ENCODE results near the gene TBC1D2. TPM values are rescaled to one million over a fixed set of nuclear protein-coding genes. Genes with fewer than 3 reads are reported as not detected.

TBC1D2 gene
- total and polyA plus RNA-seq, 2 of the 13 experiments (the other 11 are each of a cell fraction or from before 2014, with no cell fraction given) = 2.0 to 2.8 TPM

DNA sequence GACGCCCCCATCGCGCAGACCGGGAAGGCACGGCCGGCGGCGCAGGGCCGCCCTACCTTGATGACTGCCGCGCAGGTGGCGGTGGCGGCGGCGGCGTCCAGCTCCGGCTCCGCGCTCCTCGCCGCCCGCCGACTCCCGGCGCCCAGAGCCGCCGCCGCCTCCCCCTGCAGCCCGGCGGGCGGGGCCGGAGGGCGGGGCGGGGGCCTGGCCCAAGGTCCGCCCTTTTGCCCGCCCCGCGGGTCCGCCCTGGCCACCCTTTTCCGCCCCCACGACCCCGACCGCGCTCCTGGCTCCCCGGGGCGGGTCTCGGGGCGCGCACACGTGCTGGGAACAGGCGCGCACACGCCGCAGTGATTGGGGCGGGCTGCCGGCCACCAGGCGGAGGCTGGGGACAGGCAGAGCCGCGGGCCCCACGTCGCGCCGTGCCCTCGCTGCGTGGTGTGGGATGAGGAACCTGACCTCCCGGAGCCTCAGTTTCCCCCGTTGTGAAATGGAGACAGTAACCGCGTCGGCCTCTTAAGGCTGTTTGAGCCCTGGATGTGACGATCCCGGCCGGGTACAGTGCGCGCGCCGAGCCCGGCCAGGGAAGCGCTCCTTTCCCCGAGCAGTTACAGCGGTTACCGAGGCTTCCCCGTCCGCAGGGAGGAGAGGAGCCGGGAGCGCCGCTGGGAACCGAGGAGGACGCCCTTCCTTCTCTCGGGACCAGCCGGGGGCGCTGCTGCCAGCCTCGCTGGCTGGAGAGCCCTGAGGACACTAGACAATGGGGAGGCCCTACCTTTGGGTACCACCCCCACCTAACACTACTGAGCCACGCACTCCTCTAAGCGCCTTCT is 62.7 kb downstream of the TBC1D2 start, which contains the start of gene CORO2A (continued):
- TF ChIP-seq, protein P1, sequence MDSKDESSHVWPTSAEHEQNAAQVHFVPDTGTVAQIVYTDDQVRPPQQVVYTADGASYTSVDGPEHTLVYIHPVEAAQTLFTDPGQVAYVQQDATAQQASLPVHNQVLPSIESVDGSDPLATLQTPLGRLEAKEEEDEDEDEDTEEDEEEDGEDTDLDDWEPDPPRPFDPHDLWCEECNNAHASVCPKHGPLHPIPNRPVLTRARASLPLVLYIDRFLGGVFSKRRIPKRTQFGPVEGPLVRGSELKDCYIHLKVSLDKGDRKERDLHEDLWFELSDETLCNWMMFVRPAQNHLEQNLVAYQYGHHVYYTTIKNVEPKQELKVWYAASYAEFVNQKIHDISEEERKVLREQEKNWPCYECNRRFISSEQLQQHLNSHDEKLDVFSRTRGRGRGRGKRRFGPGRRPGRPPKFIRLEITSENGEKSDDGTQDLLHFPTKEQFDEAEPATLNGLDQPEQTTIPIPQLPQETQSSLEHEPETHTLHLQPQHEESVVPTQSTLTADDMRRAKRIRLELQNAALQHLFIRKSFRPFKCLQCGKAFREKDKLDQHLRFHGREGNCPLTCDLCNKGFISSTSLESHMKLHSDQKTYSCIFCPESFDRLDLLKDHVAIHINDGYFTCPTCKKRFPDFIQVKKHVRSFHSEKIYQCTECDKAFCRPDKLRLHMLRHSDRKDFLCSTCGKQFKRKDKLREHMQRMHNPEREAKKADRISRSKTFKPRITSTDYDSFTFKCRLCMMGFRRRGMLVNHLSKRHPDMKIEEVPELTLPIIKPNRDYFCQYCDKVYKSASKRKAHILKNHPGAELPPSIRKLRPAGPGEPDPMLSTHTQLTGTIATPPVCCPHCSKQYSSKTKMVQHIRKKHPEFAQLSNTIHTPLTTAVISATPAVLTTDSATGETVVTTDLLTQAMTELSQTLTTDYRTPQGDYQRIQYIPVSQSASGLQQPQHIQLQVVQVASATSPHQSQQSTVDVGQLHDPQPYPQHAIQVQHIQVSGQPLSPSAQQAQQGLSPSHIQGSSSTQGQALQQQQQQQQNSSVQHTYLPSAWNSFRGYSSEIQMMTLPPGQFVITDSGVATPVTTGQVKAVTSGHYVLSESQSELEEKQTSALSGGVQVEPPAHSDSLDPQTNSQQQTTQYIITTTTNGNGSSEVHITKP (CRISPR knock-in tag; IDR thresholded peaks at IDR 0.05; ENCODE audit: low read depth) = peak; percentile 33; the same call in 1 of the 2 replicates
- TF ChIP-seq NR2F2 (IDR thresholded peaks at IDR 0.05; ENCODE audit: borderline replicate concordance, low read depth) = 0 out of 2 replicates have a peak, but pooled peaks have one; percentile 11
- TF ChIP-seq, protein P2, sequence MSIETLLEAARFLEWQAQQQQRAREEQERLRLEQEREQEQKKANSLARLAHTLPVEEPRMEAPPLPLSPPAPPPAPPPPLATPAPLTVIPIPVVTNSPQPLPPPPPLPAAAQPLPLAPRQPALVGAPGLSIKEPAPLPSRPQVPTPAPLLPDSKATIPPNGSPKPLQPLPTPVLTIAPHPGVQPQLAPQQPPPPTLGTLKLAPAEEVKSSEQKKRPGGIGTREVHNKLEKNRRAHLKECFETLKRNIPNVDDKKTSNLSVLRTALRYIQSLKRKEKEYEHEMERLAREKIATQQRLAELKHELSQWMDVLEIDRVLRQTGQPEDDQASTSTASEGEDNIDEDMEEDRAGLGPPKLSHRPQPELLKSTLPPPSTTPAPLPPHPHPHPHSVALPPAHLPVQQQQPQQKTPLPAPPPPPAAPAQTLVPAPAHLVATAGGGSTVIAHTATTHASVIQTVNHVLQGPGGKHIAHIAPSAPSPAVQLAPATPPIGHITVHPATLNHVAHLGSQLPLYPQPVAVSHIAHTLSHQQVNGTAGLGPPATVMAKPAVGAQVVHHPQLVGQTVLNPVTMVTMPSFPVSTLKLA (IDR thresholded peaks at IDR 0.05) = no peak
- TF ChIP-seq, protein P3, sequence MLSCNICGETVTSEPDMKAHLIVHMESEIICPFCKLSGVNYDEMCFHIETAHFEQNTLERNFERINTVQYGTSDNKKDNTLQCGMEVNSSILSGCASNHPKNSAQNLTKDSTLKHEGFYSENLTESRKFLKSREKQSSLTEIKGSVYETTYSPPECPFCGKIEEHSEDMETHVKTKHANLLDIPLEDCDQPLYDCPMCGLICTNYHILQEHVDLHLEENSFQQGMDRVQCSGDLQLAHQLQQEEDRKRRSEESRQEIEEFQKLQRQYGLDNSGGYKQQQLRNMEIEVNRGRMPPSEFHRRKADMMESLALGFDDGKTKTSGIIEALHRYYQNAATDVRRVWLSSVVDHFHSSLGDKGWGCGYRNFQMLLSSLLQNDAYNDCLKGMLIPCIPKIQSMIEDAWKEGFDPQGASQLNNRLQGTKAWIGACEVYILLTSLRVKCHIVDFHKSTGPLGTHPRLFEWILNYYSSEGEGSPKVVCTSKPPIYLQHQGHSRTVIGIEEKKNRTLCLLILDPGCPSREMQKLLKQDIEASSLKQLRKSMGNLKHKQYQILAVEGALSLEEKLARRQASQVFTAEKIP (CRISPR knock-in tag; IDR thresholded peaks at IDR 0.05; ENCODE audit: borderline replicate concordance) = no peak
- TF ChIP-seq ZNF326 (CRISPR knock-in tag; IDR thresholded peaks at IDR 0.05; ENCODE audit: borderline replicate concordance) = no peak
- TF ChIP-seq ZNF121 (CRISPR knock-in tag; IDR thresholded peaks at IDR 0.05) = no peak
- no peak for TF ChIP-seq ZNF530 (CRISPR knock-in tag; IDR thresholded peaks at IDR 0.05; ENCODE audit: low read depth)
- no peak for TF ChIP-seq IRX3 (CRISPR knock-in tag; IDR thresholded peaks at IDR 0.05; ENCODE audit: borderline replicate concordance, low read depth)
- TF ChIP-seq BHLHE40 (IDR thresholded peaks at IDR 0.05; ENCODE audit: low read length) = peak; percentile 62; the same call in 1 of the 2 replicates
- TF ChIP-seq NFATC3 (CRISPR knock-in tag; IDR thresholded peaks at IDR 0.05) = 0 out of 2 replicates have a peak, but pooled peaks have one; percentile 62
- peak; percentile 45 for TF ChIP-seq PAXIP1 (CRISPR knock-in tag; conservative IDR thresholded peaks at IDR 0.05)
- TF ChIP-seq YY1 (IDR thresholded peaks at IDR 0.05; ENCODE audit: insufficient read depth, insufficient replicate concordance, low read depth, low read length) = peak; percentile 7
- TF ChIP-seq, protein P4, sequence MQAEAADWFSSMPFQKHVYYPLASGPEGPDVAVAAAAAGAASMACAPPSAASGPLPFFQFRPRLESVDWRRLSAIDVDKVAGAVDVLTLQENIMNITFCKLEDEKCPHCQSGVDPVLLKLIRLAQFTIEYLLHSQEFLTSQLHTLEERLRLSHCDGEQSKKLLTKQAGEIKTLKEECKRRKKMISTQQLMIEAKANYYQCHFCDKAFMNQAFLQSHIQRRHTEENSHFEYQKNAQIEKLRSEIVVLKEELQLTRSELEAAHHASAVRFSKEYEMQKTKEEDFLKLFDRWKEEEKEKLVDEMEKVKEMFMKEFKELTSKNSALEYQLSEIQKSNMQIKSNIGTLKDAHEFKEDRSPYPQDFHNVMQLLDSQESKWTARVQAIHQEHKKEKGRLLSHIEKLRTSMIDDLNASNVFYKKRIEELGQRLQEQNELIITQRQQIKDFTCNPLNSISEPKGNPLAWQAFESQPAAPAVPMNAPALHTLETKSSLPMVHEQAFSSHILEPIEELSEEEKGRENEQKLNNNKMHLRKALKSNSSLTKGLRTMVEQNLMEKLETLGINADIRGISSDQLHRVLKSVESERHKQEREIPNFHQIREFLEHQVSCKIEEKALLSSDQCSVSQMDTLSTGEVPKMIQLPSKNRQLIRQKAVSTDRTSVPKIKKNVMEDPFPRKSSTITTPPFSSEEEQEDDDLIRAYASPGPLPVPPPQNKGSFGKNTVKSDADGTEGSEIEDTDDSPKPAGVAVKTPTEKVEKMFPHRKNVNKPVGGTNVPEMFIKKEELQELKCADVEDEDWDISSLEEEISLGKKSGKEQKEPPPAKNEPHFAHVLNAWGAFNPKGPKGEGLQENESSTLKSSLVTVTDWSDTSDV (CRISPR knock-in tag; IDR thresholded peaks at IDR 0.05) = peak; percentile 68; the same call in 1 of the 2 replicates
- no peak for TF ChIP-seq ZNF205 (CRISPR knock-in tag; IDR thresholded peaks at IDR 0.05)

All from HepG2 (cell line).